ENCODE results near the gene TANC2. TPM values are rescaled to one million over a fixed set of nuclear protein-coding genes. Genes with fewer than 3 reads are reported as not detected.

Gene TANC2
- total RNA-seq, 1 experiment from 2014 or later: 77.5 TPM

DNA sequence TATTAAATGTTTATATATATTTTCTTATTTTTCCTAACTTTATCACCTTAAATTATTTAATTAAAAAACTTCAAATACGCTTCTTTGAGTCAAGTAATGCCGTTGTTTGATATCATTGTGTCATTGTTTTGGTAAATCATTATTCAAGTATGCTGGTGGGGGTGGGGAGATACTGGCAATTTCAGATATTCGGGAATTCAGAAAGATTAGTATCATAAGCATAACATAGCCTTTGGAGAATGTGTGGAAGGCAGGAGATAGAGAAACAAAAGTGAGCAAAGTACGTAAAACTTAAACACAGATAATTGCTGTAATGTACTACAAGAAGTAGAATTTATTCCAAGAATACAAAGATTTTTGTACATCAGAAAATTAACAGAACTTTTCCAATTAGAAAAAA is 49.8 kb downstream of the TANC2 start:
- Histone ChIP-seq H3K4me3 (ENCODE audit: low read depth in 2 of 2, low read length in 2 of 2) (no peak overlapping the region), H3K4me1 (ENCODE audit: control insufficient read depth, insufficient read depth, low read length) (peaks cover 2% of the 10 kb centered on the region; the same call in 1 of the 2 replicates), H3K9me3 (ENCODE audit: control insufficient read depth, insufficient read depth, low read depth, low read length) (no peaks in the 10 kb centered on the region), H3K27me3 (ENCODE audit: control insufficient read depth, insufficient read depth, low read length) (no peaks in the 10 kb centered on the region), H3K27ac (ENCODE audit: low read length) (no peak overlapping the region), H3K36me3 (ENCODE audit: control insufficient read depth, insufficient read depth, low read length) (no peaks in the 10 kb centered on the region)
- CTCF ChIA-PET: no interaction called here
- no TSS peak for BruUV-seq (replicated peaks)
- DNase-seq (ENCODE audit: low read depth, low spot score) (no peak), ATAC-seq (no peak)
- intact Hi-C loops (cut with micrococcal nuclease; ENCODE audit: unreplicated experiment): no loop called here
- in situ Hi-C loops (cut with HindIII; ENCODE audit: low pct_unique_long_range_greater_than_20kb, low sequenced_read_pairs): no loop called here
- TF ChIP-seq SIN3A (IDR thresholded peaks at IDR 0.05; ENCODE audit: borderline replicate concordance, insufficient read depth, low read depth, low read length) (no peak), CTCF (IDR thresholded peaks at IDR 0.05) (no peak), POLR2AphosphoS5 (IDR thresholded peaks at IDR 0.05; ENCODE audit: low read depth, low read length) (no peak)
- TF ChIP-seq, protein P1, sequence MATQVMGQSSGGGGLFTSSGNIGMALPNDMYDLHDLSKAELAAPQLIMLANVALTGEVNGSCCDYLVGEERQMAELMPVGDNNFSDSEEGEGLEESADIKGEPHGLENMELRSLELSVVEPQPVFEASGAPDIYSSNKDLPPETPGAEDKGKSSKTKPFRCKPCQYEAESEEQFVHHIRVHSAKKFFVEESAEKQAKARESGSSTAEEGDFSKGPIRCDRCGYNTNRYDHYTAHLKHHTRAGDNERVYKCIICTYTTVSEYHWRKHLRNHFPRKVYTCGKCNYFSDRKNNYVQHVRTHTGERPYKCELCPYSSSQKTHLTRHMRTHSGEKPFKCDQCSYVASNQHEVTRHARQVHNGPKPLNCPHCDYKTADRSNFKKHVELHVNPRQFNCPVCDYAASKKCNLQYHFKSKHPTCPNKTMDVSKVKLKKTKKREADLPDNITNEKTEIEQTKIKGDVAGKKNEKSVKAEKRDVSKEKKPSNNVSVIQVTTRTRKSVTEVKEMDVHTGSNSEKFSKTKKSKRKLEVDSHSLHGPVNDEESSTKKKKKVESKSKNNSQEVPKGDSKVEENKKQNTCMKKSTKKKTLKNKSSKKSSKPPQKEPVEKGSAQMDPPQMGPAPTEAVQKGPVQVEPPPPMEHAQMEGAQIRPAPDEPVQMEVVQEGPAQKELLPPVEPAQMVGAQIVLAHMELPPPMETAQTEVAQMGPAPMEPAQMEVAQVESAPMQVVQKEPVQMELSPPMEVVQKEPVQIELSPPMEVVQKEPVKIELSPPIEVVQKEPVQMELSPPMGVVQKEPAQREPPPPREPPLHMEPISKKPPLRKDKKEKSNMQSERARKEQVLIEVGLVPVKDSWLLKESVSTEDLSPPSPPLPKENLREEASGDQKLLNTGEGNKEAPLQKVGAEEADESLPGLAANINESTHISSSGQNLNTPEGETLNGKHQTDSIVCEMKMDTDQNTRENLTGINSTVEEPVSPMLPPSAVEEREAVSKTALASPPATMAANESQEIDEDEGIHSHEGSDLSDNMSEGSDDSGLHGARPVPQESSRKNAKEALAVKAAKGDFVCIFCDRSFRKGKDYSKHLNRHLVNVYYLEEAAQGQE (IDR thresholded peaks at IDR 0.05; ENCODE audit: insufficient read depth in 1 of 2, low read depth in 2 of 2, low read length in 1 of 2): no peak
- POLR2A ChIA-PET: no interaction called here

Small RNAs within 50 kb of the gene (microRNA-seq; reads per million reads assigned to microRNA genes)
- gene MIR633 (ENCODE audit: unreplicated experiment): not detected

Other genes with a start within 250 kb of the TANC2 start
- 0.39 TPM for gene MARCHF10, start 157.9 kb upstream of the TANC2 start, total RNA-seq (2021; ENCODE audit: unreplicated experiment)